ENCODE data around the gene CAST. TPM values are rescaled to one million over a fixed set of nuclear protein-coding genes. Genes with fewer than 3 reads are reported as not detected.

The CAST gene
- total and polyA plus RNA-seq, 8 donors: 54.0 to 458 (median 209) TPM

GRCh38 chr5:96668725-96669124 is 6.5 kb downstream of the CAST start:
- Histone ChIP-seq H3K4me1 (peaks cover 22 to 86% (median 52%) of the 10 kb centered on the region in 4 donors), H3K27ac (peak overlapping the region in 1 of 5 donors; percentile 4), H3K27me3 (no peaks in the 10 kb centered on the region), H3K4me3 (no peak overlapping the region), H3K36me3 (no peaks in the 10 kb centered on the region), H3K9me3 (no peaks in the 10 kb centered on the region)
- intact Hi-C loops (cut with DNase I; ENCODE audit: low total_unique reads): no loop called here
- no peak for TF ChIP-seq POLR2A (IDR thresholded peaks at IDR 0.05)
- no peak for TF ChIP-seq EP300 (IDR thresholded peaks at IDR 0.05)
- TF ChIP-seq CTCF (IDR thresholded peaks at IDR 0.05): no peak
- no peak for TF ChIP-seq POLR2AphosphoS5 (IDR thresholded peaks at IDR 0.05)
- peak in 1 of 2 donors; percentile 30 for DNase-seq
- whole genome bisulfite sequencing, 5 donors: 68 to 78% (median 69%) methylated on average over 2 of the region's 2 CpGs

- no peaks in the 10 kb centered on the region for H3K36me3 ChIP-seq
- intact Hi-C loops (cut with DNase I; ENCODE audit: low total_unique reads): no loop called here
- H3K9me3 ChIP-seq: no peaks in the 10 kb centered on the region
- TF ChIP-seq CTCF (IDR thresholded peaks at IDR 0.05) (no peak), POLR2AphosphoS5 (IDR thresholded peaks at IDR 0.05) (no peak), EP300 (IDR thresholded peaks at IDR 0.05) (no peak), POLR2A (IDR thresholded peaks at IDR 0.05) (no peak)
- WGBS, 5 donors: 74 to 88% (median 81%) methylated on average over 3 of the region's 3 CpGs
- H3K27ac ChIP-seq: peak overlapping the region in 1 of 5 donors; percentile 47
- H3K4me1 ChIP-seq: peaks cover 11 to 74% (median 44%) of the 10 kb centered on the region in 4 donors
- no peak overlapping the region for H3K4me3 ChIP-seq
- no peaks in the 10 kb centered on the region for H3K27me3 ChIP-seq
- DNase-seq: no peak
Measured at GRCh38 chr5:96669909-96670308, 7.7 kb downstream of the CAST start.

GRCh38 chr5:96671441-96671840 is 9.3 kb downstream of the CAST start:
- Histone ChIP-seq H3K27me3 (no peaks in the 10 kb centered on the region), H3K27ac (no peak overlapping the region), H3K4me1 (peaks cover 6 to 76% (median 41%) of the 10 kb centered on the region in 4 donors), H3K4me3 (no peak overlapping the region), H3K36me3 (peaks cover 0 to 7% (median 3%) of the 10 kb centered on the region in 4 donors), H3K9me3 (no peaks in the 10 kb centered on the region)
- intact Hi-C loops (cut with DNase I; ENCODE audit: low total_unique reads): no loop called here
- 95 to 98% (median 96%) methylated on average over 5 of the region's 5 CpGs for WGBS, 5 donors
- TF ChIP-seq POLR2A (IDR thresholded peaks at IDR 0.05) (no peak), POLR2AphosphoS5 (IDR thresholded peaks at IDR 0.05) (no peak), EP300 (IDR thresholded peaks at IDR 0.05) (no peak), CTCF (IDR thresholded peaks at IDR 0.05) (no peak)
- DNase-seq: no peak

DNA sequence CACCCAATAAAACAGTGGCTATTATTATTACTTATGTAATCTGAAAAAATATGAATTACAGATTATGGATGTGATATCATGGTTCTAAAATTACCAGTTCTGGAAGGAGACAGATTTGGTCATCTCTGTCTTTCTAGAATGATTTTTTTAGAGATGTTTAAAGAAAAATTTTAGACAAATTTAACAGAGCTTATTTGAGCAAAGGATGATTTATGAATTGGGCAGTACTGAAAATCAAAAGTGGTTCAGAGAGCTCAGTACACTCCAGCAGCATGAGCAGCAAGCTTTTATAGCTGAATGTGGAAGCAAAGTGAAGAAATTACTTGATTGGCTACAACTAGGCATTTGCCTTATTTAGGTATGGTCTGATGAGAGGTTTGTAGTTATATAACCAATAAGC is 11.0 kb downstream of the CAST start:
- Histone ChIP-seq H3K4me1 (peaks cover 6 to 73% (median 42%) of the 10 kb centered on the region in 4 donors), H3K36me3 (peaks cover 0 to 10% (median 6%) of the 10 kb centered on the region in 4 donors), H3K27ac (no peak overlapping the region), H3K9me3 (no peaks in the 10 kb centered on the region), H3K27me3 (no peaks in the 10 kb centered on the region), H3K4me3 (no peak overlapping the region)
- no peak for DNase-seq
- intact Hi-C loops (cut with DNase I; ENCODE audit: low total_unique reads): no loop called here
- TF ChIP-seq POLR2AphosphoS5 (IDR thresholded peaks at IDR 0.05) (no peak), CTCF (IDR thresholded peaks at IDR 0.05) (no peak), POLR2A (IDR thresholded peaks at IDR 0.05) (no peak), EP300 (IDR thresholded peaks at IDR 0.05) (no peak)

Measured in stomach (tissue), 9 donors.